IMR-90 (cell line): ENCODE results near the gene SPTBN5. TPM values are rescaled to one million over a fixed set of nuclear protein-coding genes. Genes with fewer than 3 reads are reported as not detected.

Experiments
- ATAC-seq: fragments of 200-7000 bp; cut with Tn5 transposase; 2 replicates; pipeline ENCODE4 v1.9.1; 2020; ENCODE audit warnings: low read depth, mild to moderate bottlenecking, moderate library complexity
- BruUV-seq: library from RNA; stranded (reverse); fragments of 400-500 nt; replicated peaks from 2 replicates; lab custom pipeline; 2021; lab: Mats Ljungman, UMichigan
- CTCF ChIA-PET: fragments of 300-600 bp; formaldehyde crosslinking; extraction: SDS; loops from one replicate; lab custom pipeline; 2021; ENCODE audit warnings: antibody characterized with exemption; lab: Yijun Ruan, JAX
- POLR2A ChIA-PET: fragments of 300-600 bp; sonication (Branson Sonifier 250); formaldehyde crosslinking; loops from one replicate; lab custom pipeline; 2022; ENCODE audit warnings: antibody characterized with exemption; ENCODE audit not compliant: unreplicated experiment; lab: Charles Lee
- DNase-seq: peaks from one replicate; pipeline ENCODE4 v3.0.0; 2013
- H2AFZ ChIP-seq: replicated peaks from 2 replicates; pipeline ENCODE3; 2013; ENCODE audit warnings: low read length, mild to moderate bottlenecking; ENCODE audit not compliant: poor library complexity
- H2AK5ac ChIP-seq: 2 replicates; pipeline ENCODE4 v1.6.1; 2013; ENCODE audit warnings: low read depth, low read length, inconsistent platforms
- H2AK9ac ChIP-seq: replicated peaks from 2 replicates; pipeline ENCODE3; 2013; ENCODE audit warnings: mild to moderate bottlenecking, low read depth, low read length, moderate library complexity; ENCODE audit not compliant: poor library complexity
- H2BK120ac ChIP-seq: 2 replicates; pipeline ENCODE4 v1.6.1; 2013; ENCODE audit warnings: low read depth, low read length, inconsistent platforms
- H2BK15ac ChIP-seq: 3 replicates; pipeline ENCODE4 v1.6.1; 2013; ENCODE audit warnings: low read depth, low read length, inconsistent platforms
- H2BK20ac ChIP-seq: 2 replicates; pipeline ENCODE4 v1.6.1; 2013; ENCODE audit warnings: low read depth, mild to moderate bottlenecking, inconsistent platforms, low read length, moderate library complexity
- H2BK5ac ChIP-seq: 2 replicates; pipeline ENCODE4 v1.6.1; 2013; ENCODE audit warnings: mild to moderate bottlenecking, low read depth, low read length, inconsistent platforms; ENCODE audit not compliant: poor library complexity, severe bottlenecking
- H3K14ac ChIP-seq: replicated peaks from 2 replicates; pipeline ENCODE4 v1.6.1; 2013; ENCODE audit warnings: low read depth, low read length, inconsistent platforms
- H3K18ac ChIP-seq: 2 replicates; pipeline ENCODE4 v1.6.1; 2013; ENCODE audit warnings: low read depth, low read length, control low read depth
- H3K23ac ChIP-seq: 2 replicates; pipeline ENCODE4 v1.6.1; 2013; ENCODE audit warnings: low read depth, low read length, inconsistent platforms
- H3K27ac ChIP-seq: 2 replicates; pipeline ENCODE4 v1.5.1; 2013; ENCODE audit warnings: mild to moderate bottlenecking, control low read depth, low read length; ENCODE audit not compliant: insufficient read depth
- H3K27me3 ChIP-seq: 2 replicates; pipeline ENCODE4 v1.6.1; 2013; ENCODE audit warnings: low read length; ENCODE audit not compliant: control insufficient read depth, insufficient read depth
- H3K36me3 ChIP-seq: 2 replicates; pipeline ENCODE4 v1.6.1; 2013; ENCODE audit warnings: low read length, mixed read lengths; ENCODE audit not compliant: control insufficient read depth, insufficient read depth
- H3K4ac ChIP-seq: 2 replicates; pipeline ENCODE4 v1.6.1; 2013; ENCODE audit warnings: low read depth, low read length, inconsistent platforms
- H3K4me1 ChIP-seq: 2 replicates; pipeline ENCODE4 v1.6.1; 2013; ENCODE audit warnings: low read length, mixed read lengths; ENCODE audit not compliant: control insufficient read depth, insufficient read depth
- H3K4me2 ChIP-seq: 2 replicates; pipeline ENCODE4 v1.6.1; 2013; ENCODE audit warnings: low read depth, mild to moderate bottlenecking, control low read depth, low read length, moderate library complexity
- H3K4me3 ChIP-seq: 2 replicates; pipeline ENCODE4 v1.5.1; 2013; ENCODE audit warnings: low read depth, mild to moderate bottlenecking, control low read depth, low read length, moderate library complexity; ENCODE audit not compliant: insufficient read depth
- H3K56ac ChIP-seq: 2 replicates; pipeline ENCODE4 v1.6.1; 2013; ENCODE audit warnings: low read length, inconsistent platforms; ENCODE audit not compliant: insufficient read depth; ENCODE audit errors: extremely low read depth
- H3K79me1 ChIP-seq, 2 experiments: 2 replicates each; pipeline ENCODE4 v1.6.1; 2013; ENCODE audit warnings: low read length in 2 of 2, inconsistent platforms in 1 of 2, low read depth in 1 of 2
- H3K9ac ChIP-seq: 2 replicates; pipeline ENCODE4 v1.6.1; 2013; ENCODE audit warnings: low read depth, low read length, control low read depth
- H3K9me1 ChIP-seq: 2 replicates; pipeline ENCODE4 v1.6.1; 2013; ENCODE audit warnings: low read length, inconsistent platforms; ENCODE audit not compliant: insufficient read depth
- H3K9me3 ChIP-seq: 2 replicates; pipeline ENCODE4 v1.6.1; 2013; ENCODE audit warnings: low read length; ENCODE audit not compliant: control insufficient read depth, insufficient read depth
- H4K20me1 ChIP-seq: 2 replicates; pipeline ENCODE4 v1.6.1; 2013; ENCODE audit warnings: low read length, inconsistent platforms; ENCODE audit not compliant: insufficient read depth
- H4K5ac ChIP-seq: 2 replicates; pipeline ENCODE4 v1.6.1; 2013; ENCODE audit warnings: mild to moderate bottlenecking, low read depth, low read length, control low read depth
- H4K8ac ChIP-seq, 2 experiments: 2 replicates each; pipeline ENCODE4 v1.6.1; 2013; ENCODE audit warnings: low read depth in 2 of 2, low read length in 2 of 2, control low read depth in 1 of 2, inconsistent platforms in 1 of 2
- H4K91ac ChIP-seq: 2 replicates; pipeline ENCODE4 v1.6.1; 2013; ENCODE audit warnings: low read depth, low read length, inconsistent platforms; ENCODE audit not compliant: insufficient read depth
- BHLHE40 ChIP-seq: fragments of 150-350 bp; IDR thresholded peaks from 2 replicates; pipeline ENCODE4 v1.6.1; 2016; ENCODE audit warnings: mild to moderate bottlenecking, low read depth, low read length
- CEBPB ChIP-seq: IDR thresholded peaks from 2 replicates; pipeline ENCODE4 v1.6.1; 2012; ENCODE audit warnings: low read depth, low read length, improper control_type of control experiment
- CHD1 ChIP-seq: IDR thresholded peaks from 2 replicates; pipeline ENCODE4 v1.6.1; 2012; ENCODE audit warnings: low read depth, low read length, improper control_type of control experiment
- FOS ChIP-seq: fragments of 150-350 bp; IDR thresholded peaks from 2 replicates; pipeline ENCODE4 v1.6.1; 2016; ENCODE audit warnings: low read depth, low read length
- MAFK ChIP-seq: IDR thresholded peaks from 2 replicates; pipeline ENCODE4 v1.6.1; 2012; ENCODE audit warnings: low read depth, low read length, improper control_type of control experiment
- MAZ ChIP-seq: IDR thresholded peaks from 2 replicates; pipeline ENCODE4 v1.6.1; 2012; ENCODE audit warnings: low read depth, mild to moderate bottlenecking, low read length, improper control_type of control experiment, moderate library complexity, borderline replicate concordance
- MXI1 ChIP-seq: IDR thresholded peaks from 2 replicates; pipeline ENCODE4 v1.6.1; 2012; ENCODE audit warnings: low read depth, mild to moderate bottlenecking, low read length, moderate library complexity, borderline replicate concordance
- NFE2L2 ChIP-seq: fragments of 150-350 bp; IDR thresholded peaks from 2 replicates; pipeline ENCODE4 v1.6.1; 2016; ENCODE audit warnings: low read depth, mild to moderate bottlenecking, low read length
- POLR2A ChIP-seq: IDR thresholded peaks from 2 replicates; pipeline ENCODE4 v1.6.1; 2012; ENCODE audit warnings: mild to moderate bottlenecking, low read depth, low read length
- RAD21 ChIP-seq: IDR thresholded peaks from 2 replicates; pipeline ENCODE4 v1.6.1; 2012; ENCODE audit warnings: low read length, improper control_type of control experiment
- RCOR1 ChIP-seq: IDR thresholded peaks from 2 replicates; pipeline ENCODE4 v1.6.1; 2012; ENCODE audit warnings: mild to moderate bottlenecking, low read length, improper control_type of control experiment; ENCODE audit not compliant: insufficient replicate concordance
- RFX5 ChIP-seq: IDR thresholded peaks from 2 replicates; pipeline ENCODE4 v1.8.0; 2012; ENCODE audit warnings: low read depth, mild to moderate bottlenecking, low read length, moderate library complexity
- SMC3 ChIP-seq: fragments of 150-350 bp; IDR thresholded peaks from 2 replicates; pipeline ENCODE4 v1.6.1; 2016; ENCODE audit warnings: low read depth, mild to moderate bottlenecking, antibody characterized with exemption, low read length, moderate library complexity
- WGBS, 2 experiments: methylation state at CpG; one replicate each; pipeline versions ENCODE4 v1.1.5 to v1.1.7; 2013; ENCODE audit warnings: missing lambda C conversion rate in 2 of 2; ENCODE audit not compliant: insufficient read length in 1 of 2; ENCODE audit errors: extremely low coverage in 2 of 2; 5-methylcytosine and 5-hydroxymethylcytosine counted together
- dilution Hi-C: fragments of 300-500 bp; cut with HindIII; formaldehyde crosslinking; loops from one replicate; pipeline ENCODE4 v1.14.3; 2018; ENCODE audit warnings: low sequenced_read_pairs; ENCODE audit not compliant: unreplicated experiment
- in situ Hi-C: fragments of 300-500 bp; cut with MboI; formaldehyde crosslinking; loops from 3 replicates; pipeline ENCODE4 v1.14.3; 2019; ENCODE audit warnings: low sequenced_read_pairs, inconsistent platforms, mixed read lengths
- intact Hi-C: fragments of 100-400 bp; cut with micrococcal nuclease; formaldehyde crosslinking; loops from 2 replicates; pipeline ENCODE4 v1.10.0; 2022
- polyA plus RNA-seq, 3 experiments: library from polyadenylated mRNA; depleted of rRNA; stranded (reverse); fragments of >200 nt; gene quantifications; 2 replicates each; pipeline ENCODE4 v1.2.3, GENCODE V29; 2012; ENCODE audit warnings: low replicate concordance in 1 of 3
- total RNA-seq: library from RNA; depleted of rRNA; stranded (reverse); fragments of >200 nt; gene quantifications from 2 replicates; pipeline ENCODE4 v1.2.3, GENCODE V29; 2012
- TF ChIP-seq, protein P1 (sequence below): fragments of 150-350 bp; IDR thresholded peaks from 2 replicates; pipeline ENCODE4 v1.6.1; 2016; ENCODE audit warnings: low read depth, mild to moderate bottlenecking, low read length, moderate library complexity, borderline replicate concordance
- TF ChIP-seq, protein P2 (sequence below): fragments of 150-350 bp; IDR thresholded peaks from 2 replicates; pipeline ENCODE4 v1.6.1; 2017; ENCODE audit warnings: mild to moderate bottlenecking, antibody characterized with exemption, low read length, low read depth

SPTBN5 gene
- total and polyA plus RNA-seq, 2 of the 4 experiments (the other 2 are of a cell fraction), result under 0.01 to 0.38 TPM

DNA sequence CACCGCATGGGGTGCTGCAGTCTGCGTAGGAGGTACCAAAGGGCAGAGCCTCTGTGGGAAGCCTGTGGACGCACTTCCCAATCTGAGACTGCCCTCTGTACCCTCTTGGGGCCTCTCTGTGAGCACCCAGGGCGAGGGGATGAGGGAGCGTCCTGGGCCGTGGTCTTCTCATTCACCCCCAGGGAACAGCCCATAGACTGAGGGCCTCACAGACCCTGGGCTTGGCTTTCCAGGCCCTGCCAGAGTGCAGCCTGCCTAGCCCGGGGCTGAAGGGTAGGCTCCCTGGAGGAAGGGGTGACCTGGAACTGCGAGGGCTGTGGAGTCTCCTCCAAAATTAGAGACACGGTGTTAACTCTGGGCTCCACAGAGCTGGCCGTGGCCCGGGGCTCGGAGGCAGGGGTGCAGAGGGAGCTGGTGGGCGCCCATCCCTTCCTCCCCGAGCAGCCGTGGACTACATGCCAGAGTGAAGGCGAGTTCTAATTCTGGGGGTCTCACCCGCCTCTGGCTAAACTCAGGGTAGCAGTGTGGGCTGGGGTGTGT is 468 bp upstream of the SPTBN5 start:
- no TSS peak for BruUV-seq
- Histone ChIP-seq H4K8ac (peak overlapping the region in 1 of 2 experiments; percentile 37; a peak in 1 of 4 replicates), H2AFZ (peak overlapping the region; percentile 81), H3K9ac (no peak overlapping the region), H3K4ac (peak overlapping the region; percentile 29), H3K27me3 (peaks cover 4% of the 10 kb centered on the region; the same call in 1 of the 2 replicates), H2BK15ac (no peak overlapping the region), H4K20me1 (no peaks in the 10 kb centered on the region), H2BK120ac (no peak overlapping the region; the same call in 1 of the 2 replicates), H2BK5ac (no peak overlapping the region), H3K36me3 (peaks cover 5% of the 10 kb centered on the region; the same call in 1 of the 2 replicates), H3K27ac (no peak overlapping the region), H3K56ac (no peak overlapping the region), H3K4me3 (no peak overlapping the region), H4K91ac (no peak overlapping the region), H3K18ac (no peak overlapping the region), H3K9me1 (peaks cover 6% of the 10 kb centered on the region; the same call in 1 of the 2 replicates), H3K9me3 (no peaks in the 10 kb centered on the region), H2BK20ac (0 out of 2 replicates have a peak overlapping the region, but pooled peaks have one; percentile 19), H3K4me2 (0 out of 2 replicates have a peak overlapping the region, but pooled peaks have one; percentile 41), H3K14ac (peak overlapping the region; percentile 61), H2AK9ac (peak overlapping the region; percentile 91), H3K23ac (no peak overlapping the region), H3K79me1 (no peaks in the 10 kb centered on the region), H4K5ac (no peak overlapping the region), H2AK5ac (peak overlapping the region; percentile 7; the same call in 1 of the 2 replicates), H3K4me1 (peaks cover 6% of the 10 kb centered on the region; the same call in 1 of the 2 replicates)
- ChIA-PET POLR2A (no interaction called here), CTCF (interaction anchor here (1.0 kb wide), 1 partner anchor 11 kb away, joined by 4 read pairs; no protein-coding TSS in a partner anchor)
- 100% methylated on average over 6 of the region's 17 CpGs; no CpG with 5 or more reads in 1 of the 2 experiments for WGBS, 2 experiments
- dilution Hi-C loops (no loop called here), in situ Hi-C loops (no loop called here), intact Hi-C loops (no loop called here)
- ATAC-seq (peak; percentile 11; the same call in 1 of the 2 replicates), DNase-seq (no peak)
- TF ChIP-seq NFE2L2 (no peak), FOS (no peak), CEBPB (no peak), SMC3 (no peak), POLR2A (no peak), BHLHE40 (no peak), RFX5 (no peak), MXI1 (no peak), MAFK (no peak), CHD1 (no peak), MAZ (no peak), RAD21 (no peak), RCOR1 (no peak)
- TF ChIP-seq, protein P1, sequence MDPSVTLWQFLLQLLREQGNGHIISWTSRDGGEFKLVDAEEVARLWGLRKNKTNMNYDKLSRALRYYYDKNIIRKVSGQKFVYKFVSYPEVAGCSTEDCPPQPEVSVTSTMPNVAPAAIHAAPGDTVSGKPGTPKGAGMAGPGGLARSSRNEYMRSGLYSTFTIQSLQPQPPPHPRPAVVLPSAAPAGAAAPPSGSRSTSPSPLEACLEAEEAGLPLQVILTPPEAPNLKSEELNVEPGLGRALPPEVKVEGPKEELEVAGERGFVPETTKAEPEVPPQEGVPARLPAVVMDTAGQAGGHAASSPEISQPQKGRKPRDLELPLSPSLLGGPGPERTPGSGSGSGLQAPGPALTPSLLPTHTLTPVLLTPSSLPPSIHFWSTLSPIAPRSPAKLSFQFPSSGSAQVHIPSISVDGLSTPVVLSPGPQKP, result no peak
- TF ChIP-seq, protein P2, sequence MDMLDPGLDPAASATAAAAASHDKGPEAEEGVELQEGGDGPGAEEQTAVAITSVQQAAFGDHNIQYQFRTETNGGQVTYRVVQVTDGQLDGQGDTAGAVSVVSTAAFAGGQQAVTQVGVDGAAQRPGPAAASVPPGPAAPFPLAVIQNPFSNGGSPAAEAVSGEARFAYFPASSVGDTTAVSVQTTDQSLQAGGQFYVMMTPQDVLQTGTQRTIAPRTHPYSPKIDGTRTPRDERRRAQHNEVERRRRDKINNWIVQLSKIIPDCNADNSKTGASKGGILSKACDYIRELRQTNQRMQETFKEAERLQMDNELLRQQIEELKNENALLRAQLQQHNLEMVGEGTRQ, result no peak
